ENCODE data around the gene SUPT6H.
"Not testable (repeated sequence)": the region's sequence is repeated elsewhere in the genome, so short reads cannot be mapped to it uniquely, and the experiment has no call there.

Gene SUPT6H

DNA sequence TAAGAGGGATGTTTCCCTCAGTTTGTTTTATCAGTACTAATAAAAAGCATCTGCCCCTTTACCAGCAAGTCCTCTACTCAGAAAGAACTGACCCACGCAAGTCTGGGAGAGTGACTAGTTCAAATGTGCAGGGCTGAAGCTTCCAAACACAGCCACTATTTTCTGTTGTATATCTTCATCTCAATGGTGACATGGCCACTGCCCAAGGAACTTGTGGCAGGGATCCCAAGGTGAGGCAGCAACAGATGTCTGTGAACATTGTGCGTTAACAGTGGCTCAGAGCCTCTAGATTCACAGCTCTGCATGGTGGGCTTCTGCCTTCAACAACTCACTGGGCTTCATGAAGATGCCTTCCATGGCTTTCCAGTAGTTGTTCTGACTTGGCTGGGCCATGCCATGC is 13.3 kb upstream of the SUPT6H start:
- no peak for DNase-seq (ENCODE audit: low read depth)

DNA sequence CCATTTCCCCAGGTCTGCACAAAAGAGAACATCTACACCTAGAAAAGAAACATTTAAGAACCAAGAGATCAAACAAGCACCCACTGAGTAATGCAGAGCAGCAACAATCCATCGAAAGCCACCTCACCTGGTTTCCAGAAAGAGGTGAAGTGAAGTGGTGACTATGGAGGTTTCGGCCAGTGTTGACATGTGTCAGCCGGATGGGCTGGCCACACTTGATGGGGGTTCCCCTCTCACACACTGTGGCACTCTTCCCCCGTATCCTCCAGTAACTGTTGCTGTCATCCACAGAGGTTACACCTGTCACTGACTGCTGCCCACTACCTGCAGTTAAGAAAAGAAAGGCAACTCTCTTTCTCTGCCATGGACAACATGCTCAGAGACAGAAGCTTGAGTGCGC is 6.8 kb upstream of the SUPT6H start:
- DNase-seq (ENCODE audit: low read depth) = no peak

DNA sequence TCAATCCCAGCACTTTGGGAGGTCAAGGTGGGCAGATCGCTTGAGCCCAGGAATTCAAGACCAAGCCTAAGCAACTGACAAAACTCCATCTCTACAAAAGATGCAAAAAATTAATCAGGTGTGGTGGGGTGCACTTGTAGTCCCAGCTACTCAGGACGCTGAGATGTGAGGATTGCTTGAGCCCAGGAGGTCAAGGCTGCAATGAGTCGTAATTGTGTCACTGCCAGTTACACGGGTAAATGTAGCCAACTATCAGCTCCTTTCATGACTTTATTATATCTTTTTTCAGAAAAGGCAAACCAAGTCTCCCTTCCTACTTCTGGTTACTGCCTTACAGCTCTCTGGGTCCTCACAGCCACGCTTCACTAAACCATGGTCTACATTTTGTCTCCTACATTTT is 4.2 kb upstream of the SUPT6H start:
- no peak for DNase-seq (ENCODE audit: low read depth)

DNA sequence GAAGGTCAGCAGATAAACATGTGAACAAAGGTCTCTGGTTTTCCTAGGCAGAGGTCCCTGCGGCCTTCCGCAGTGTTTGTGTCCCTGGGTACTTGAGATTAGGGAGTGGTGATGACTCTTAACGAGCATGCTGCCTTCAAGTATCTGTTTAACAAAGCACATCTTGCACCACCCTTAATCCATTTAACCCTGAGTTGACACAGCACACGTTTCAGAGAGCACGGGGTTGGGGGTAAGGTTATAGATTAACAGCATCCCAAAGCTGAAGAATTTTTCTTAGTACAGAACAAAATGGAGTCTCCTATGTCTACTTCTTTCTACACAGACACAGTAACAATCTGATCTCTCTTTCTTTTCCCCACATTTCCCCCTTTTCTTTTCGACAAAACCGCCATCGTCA is 3.7 kb upstream of the SUPT6H start:
- DNase-seq (ENCODE audit: low read depth) = not testable (repeated sequence)

DNA sequence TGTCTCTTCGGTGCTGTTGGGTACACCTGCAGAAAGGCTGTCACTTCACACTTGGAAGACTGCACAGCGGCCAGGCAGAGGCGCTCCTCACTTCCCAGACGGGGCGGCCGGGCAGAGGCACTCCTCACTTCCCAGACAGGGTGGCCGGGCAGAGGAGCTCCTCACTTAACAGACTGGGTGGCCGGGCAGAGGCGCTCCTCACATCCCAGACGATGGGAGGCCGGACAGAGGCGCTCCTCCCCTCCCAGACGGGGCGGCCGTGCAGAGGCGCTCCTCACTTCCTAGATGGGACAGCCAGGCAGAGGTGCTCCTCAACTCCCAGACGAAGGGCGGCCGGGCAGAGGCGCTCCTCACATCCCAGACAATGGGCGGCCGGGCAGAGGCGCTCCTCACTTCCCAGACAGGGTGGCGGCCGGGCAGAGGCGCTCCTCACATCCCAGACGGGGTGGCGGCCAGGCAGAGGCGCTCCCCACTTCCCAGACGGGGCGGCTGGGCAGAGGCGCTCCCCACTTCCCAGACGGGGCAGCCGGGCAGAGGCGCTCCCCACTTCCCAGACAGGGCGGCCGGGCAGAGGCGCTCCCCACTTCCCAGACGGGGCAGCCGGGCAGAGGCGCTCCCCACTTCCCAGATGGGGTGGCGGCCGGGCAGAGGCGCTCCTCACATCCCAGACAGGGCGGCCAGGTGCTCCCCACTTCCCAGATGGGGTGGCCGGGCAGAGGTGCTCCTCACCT is 3.1 kb upstream of the SUPT6H start:
- not testable (repeated sequence) for DNase-seq (ENCODE audit: low read depth)

DNA sequence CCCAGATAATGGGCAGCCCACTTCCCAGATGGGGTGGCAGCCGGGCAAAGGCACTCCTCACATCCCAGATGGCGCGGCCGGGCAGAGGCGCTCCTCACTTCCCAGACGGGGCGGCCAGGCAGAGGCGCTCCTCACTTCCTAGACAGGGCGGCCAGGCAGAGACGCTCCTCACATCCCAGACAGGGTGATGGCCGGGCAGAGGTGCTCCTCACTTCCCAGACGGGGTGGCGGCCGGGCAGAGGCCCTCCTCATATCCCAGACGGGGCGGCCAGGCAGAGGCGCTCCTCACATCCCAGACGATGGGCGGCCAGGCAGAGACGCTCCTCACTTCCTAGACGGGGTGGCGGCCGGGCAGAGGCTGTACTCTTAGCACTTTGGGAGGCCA is 2.5 kb upstream of the SUPT6H start:
- DNase-seq (ENCODE audit: low read depth) = not testable (repeated sequence)

DNA sequence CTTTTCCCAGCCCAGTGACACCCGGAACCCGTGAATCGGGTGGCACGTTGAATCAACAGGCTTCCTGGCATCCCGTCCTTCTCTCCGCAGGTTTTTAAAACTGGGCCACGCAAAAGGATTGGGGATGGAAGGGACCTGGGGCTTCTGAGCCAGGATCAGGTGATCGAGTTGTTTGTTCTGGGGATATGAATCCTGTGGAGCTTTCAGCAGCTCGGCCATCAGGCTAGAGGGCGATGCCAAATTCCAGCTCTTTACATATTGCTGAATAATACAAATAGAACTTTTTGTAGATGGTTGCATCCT is 473 bp downstream of the SUPT6H start:
- DNase-seq (ENCODE audit: low read depth) = no peak

DNA sequence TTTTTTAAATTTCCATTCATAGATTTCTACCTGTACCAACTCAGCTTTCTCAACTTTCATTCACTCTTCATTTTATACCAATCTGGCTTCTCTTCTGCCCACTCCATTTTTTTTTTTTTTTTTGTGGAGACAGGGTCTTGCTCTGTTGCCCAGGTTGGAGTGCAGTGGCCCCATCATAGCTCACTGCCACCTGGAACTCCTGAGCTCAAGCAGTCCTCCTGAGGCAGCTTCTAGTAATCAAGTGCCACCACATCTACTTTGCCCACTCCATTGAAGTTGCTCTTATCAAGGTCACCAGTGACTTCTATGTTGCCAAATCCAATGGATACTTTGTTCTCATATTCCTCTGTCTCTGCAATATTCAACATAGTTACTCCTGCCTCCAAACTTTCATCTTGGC is 1.7 kb downstream of the SUPT6H start:
- DNase-seq (ENCODE audit: low read depth) = no peak

DNA sequence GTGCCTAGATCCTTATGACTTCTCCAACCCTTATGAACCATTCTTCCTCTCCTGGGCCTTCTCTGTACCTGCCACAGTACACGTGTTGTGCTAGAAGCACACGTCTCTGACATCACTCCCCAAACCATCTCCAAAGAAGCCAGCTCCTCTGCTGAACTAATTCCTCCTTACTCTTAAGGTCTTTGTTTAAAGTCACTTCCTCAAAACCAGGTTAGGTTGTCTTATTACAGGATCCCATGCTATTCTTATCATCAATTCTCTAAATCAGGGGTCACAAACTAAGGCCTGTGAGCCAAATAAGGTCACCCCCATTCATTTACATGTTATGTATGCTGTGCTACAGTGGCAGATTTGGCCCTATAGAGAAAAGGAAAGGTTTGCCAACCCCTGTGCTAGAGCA is 4.0 kb downstream of the SUPT6H start:
- DNase-seq (ENCODE audit: low read depth) = no peak

DNA sequence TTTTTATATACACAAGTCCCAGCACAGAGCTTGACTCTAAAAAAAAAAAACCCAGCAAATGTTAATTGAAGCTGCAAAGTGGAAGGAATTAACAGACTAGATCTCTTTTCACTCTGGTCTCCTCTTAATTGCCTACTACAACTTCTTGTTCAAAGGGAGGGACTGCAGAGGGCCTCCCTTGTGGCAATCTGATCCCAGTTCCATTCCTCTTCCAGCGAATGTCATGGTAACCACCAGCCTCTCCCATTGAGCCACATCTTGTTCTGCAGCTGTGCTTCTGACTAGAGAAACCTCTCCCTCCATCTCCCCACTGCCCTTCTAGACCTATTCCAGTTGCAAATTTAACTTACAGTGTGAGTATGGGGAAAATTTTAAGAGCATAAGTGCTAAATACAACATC is 5.9 kb downstream of the SUPT6H start:
- DNase-seq (ENCODE audit: low read depth) = peak; percentile 10

DNA sequence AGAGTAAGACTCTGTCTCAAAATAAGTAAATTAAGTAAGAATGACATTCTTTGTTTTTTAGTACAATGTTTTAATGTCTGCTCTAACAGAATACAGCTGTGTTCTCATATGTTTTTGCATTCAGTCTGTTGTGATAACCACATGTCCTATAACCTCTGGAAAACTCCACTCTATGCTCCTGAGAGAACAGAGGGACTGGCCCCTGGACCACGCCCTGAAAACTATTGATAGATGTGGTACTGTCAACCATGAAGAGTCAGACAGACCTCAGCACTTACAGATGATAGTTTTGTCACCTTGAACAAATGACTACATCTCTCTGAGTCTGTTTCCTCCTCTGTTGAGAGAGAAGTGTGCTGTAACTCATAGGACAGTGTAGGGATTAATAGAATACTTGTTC is 7.9 kb downstream of the SUPT6H start:
- no peak for DNase-seq (ENCODE audit: low read depth)

DNA sequence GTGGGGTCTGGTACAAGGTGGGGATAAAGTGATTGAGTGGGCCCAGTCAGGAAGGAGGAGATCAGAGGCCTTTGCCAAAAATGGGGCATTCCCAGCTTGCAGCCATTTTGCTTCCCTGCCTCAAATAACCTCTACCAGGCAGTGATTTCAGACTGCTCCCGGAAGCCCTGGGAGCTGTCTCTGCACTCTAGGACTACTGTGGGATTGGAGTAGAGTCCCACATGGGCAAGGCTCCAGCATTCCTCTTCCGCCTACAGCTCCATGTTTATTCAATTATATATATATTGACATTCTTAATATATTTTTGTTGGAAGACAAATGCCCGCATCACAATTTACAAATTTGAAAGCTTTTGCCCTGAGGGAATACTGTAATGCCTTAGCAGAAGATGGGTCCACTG is 13.5 kb downstream of the SUPT6H start:
- DNase-seq (ENCODE audit: low read depth) = peak; percentile 11

DNA sequence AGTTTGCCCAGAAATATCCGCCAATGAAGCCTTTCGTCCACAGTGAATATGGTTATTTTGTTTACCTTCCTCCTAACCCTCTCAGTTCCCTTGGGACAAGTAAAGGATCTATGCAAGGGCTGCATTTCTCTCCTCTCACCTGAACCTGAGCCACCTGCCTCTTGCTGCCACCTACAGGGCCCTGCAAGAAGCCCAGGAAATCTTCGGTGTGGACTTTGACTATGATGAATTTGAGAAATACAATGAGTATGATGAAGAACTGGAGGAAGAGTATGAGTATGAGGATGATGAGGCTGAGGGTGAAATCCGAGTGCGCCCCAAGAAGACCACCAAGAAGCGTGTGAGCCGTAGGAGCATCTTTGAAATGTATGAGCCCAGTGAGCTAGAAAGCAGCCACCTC is 14.0 kb downstream of the SUPT6H start:
- DNase-seq (ENCODE audit: low read depth) = no peak

DNA sequence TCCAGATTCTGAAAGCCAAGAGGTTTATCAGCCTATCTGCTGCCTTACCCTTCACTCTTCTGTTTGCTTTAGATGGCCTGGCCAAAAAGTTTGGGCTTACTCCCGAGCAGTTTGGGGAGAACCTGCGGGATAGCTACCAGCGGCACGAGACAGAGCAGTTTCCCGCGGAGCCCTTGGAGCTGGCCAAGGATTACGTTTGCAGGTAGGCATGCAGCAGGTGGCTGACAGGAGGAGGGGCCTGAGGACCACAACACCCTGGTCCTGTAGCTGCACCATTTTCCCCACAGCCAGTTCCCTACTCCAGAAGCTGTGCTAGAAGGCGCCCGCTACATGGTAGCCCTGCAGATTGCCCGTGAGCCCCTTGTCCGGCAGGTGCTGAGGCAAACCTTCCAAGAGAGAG is 20.6 kb downstream of the SUPT6H start:
- DNase-seq (ENCODE audit: low read depth) = no peak

DNA sequence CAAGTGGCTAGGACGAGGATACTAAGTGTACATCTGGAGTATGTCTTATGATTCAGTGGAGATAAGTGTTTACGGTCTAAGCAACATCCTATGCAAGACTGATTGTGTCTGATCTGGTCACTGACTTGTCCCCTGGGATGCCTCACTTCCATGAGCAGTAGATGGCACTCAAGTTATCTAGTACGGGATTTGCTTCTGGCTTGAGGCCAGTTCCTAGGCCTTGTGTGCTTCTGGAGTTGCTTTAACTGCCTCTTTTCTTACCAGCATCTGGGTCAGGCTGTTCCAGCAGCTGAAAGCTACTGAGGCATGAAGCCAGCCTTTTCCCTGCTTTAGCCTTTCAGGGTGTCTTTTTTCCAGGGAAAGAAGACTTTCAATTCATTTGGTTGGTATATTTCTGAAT is 23.0 kb downstream of the SUPT6H start:
- DNase-seq (ENCODE audit: low read depth) = peak; percentile 56

DNA sequence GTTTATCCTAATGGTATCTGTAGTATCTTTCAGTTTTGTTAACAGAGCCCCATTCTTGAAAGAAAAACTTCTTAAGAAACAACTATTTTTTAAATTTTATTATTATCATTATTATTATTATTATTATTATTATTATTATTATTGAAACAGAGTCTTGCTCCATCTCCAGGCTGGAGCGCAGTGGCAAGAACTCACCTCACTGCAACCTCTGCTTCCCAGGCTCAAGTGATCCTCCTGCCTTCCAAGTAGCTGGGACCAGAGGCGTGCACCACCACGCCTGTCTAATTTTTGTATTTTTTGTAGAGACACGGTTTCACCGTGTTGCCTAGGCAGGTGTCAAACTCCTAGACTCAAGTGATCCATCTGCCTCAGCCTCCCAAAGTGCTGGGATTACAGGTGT is 23.4 kb downstream of the SUPT6H start:
- DNase-seq (ENCODE audit: low read depth) = no peak

DNA sequence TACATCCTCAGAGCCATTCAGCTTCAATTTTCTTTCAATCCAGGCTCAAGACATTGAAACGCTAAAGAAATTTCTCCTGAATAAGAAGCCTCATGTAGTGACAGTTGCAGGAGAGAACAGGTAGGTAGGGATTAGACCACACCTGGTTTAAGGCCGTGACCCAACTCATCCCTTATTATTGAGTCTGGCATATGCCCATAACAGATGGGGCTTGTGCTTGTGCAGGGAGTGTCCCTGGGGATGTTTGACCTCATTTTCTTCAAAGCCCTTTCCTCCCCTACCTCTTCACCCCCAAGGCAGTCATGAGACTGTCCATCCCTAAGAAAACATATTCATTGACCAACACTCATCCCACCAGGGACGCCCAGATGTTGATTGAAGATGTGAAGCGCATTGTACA is 24.3 kb downstream of the SUPT6H start:
- no peak for DNase-seq (ENCODE audit: low read depth)

DNA sequence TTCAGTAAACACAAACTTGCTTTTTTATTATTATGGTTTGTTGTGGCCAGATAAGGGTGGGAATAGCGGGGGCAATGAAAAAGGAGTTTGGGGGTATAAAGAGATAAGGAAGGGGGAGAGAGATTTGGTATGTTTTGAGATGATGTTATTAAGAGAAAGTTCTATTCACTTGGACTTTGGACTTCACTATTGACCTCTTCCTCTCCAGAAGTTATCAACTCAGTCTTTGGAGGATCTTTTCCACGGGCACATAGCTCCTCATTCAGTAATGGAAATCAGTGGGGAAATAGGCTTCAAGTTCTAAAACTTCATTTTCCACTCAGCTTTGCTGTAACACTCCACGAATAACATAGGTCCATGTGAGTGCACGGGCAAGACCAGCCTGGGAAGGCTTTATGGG is 26.5 kb downstream of the SUPT6H start:
- DNase-seq (ENCODE audit: low read depth) = no peak

DNA sequence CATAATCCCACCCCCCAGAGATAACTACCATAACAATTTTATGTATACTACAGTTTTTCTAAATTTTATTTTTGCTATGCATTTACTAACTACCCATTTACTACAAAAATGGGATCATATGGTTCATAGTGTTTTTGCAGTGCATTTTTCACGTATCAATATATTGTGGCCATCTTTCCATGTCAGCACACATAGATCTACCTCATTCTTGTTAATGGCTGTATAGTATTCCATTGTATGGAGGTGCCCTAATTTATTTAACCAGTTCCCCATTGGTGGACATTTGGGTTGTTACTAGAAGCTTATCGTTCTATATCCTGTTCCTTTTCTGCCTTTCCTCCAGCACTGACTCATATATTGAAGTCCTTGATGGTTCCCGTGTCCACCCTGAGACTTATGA is 27.0 kb downstream of the SUPT6H start:
- DNase-seq (ENCODE audit: low read depth) = no peak

DNA sequence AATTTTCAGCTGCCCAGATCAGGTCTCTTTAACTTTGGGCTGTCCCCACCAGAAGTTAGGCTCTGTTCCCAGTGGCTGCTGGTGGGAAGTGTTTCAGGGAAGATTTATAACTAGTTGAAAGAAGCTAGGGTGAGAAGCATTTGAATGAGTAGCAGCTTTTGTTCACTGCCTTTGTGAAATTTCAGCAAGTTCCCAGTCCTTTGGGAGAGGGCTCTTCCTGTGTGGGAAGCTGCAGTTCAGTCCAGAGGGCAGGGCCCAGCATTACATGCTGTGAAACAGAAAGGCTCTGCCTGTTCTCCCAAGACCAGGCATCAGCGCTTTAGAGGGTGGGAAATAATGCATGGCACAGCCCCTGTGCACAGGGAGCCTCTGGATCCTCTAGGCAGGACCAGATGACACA is 31.9 kb downstream of the SUPT6H start:
- DNase-seq (ENCODE audit: low read depth) = no peak

DNA sequence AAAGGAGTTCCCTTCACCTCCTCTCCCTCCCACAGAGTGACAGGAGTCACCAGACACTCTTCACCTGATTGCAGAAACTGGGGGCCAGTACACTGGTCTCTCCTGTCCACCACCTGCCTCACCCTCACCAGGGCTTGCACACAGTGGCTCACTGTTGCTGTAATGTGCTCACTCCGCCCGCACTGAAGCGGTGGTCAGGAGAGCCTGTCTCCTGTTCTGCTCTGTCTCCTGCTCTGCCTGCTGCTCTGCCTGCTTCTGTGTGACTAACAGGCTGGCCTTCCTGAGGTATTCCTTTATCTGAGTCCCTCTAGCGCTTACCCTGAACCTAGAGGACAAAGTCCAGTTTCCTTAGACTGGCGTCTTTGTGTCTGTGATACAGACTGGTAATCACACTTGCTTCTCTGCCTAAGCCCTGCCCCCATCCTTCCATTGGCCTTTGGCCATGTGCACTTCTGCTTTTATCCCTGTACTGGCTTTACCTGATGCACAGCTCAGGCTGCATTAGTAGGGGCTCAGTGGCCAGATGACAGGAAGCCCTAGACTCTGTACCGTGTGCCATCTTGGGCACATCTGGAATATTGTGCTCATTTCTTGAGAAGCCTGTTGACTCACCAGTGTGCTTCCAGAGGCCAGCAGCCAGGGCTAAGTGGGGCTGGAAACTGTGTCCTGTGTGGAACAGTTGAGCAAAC is 36.4 kb downstream of the SUPT6H start:
- no peak for DNase-seq (ENCODE audit: low read depth)

DNA sequence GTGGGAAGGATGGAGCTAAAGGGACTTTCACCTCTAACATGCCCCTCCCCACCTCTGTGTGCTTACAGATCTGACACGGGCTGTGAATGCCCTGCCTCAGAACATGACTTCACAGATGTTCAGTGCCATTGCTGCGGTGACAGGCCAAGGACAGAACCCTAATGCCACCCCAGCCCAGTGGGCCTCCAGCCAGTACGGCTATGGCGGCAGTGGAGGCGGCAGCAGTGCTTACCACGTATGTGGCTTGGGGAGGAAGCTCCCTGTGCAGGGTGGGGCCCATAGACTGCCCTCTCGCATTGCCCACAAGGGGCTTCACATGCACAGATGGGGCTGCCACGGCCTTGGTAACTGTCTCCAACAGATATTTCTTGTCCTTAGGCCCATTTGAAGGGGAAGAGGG is 38.3 kb downstream of the SUPT6H start:
- DNase-seq (ENCODE audit: low read depth) = no peak

DNA sequence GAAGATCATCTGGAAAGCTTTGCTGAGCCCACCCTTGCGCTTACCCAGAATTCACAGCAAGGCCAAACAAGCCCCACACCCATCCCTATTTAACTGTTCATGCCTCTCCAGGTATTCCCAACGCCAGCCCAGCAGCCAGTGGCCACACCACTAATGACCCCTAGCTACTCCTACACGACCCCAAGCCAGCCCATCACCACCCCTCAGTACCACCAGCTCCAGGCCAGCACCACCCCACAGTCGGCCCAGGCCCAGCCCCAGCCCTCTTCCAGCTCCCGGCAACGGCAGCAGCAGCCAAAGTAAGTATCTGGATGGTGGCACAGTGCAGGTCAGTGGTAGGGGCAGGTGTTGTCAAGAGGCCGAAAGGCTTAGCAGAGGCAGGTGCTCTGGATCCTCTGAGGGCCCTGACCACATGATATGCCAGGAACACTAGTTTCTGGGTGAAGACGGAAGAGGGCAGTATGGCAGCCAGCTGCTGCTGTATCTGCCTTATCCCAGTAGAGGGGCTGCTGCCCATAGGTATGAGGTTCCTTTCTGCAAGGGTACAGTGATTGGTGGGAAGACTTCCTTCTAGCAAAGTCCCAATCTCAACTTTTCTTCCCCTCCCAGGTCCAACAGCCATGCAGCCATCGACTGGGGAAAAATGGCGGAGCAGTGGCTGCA is 39.0 kb downstream of the SUPT6H start:
- no peak for DNase-seq (ENCODE audit: low read depth)

All from fibroblast of gingiva (primary cell).